ENCODE data around the gene PCMT1.
"Not testable (repeated sequence)": the region's sequence is repeated elsewhere in the genome, so short reads cannot be mapped to it uniquely, and the experiment has no call there.

Gene PCMT1

DNA sequence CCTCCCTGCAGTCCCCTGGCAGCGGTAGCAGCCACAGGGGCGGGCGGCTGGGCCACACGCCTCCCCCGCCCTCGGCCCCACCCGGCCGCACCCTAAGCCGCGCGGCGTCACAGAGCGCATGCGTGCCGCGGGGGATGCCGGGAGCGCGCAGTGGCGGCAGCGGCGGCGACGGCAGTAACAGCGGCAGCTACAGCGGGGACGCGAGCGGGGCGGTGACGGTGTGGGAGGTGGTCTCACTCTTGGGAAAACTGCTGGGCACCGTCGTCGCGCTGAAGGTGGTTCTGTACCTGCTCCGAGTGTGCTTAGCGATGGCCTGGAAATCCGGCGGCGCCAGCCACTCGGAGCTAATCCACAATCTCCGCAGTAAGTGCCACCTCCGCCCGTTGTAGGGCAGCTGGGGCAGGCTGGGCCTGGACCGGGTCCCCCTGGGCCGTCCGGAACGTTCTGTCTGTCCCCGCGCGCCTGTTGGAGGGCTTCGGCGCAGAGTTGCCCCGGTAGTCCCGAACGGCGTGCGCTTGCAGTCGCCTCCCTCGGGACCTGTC is at the start of gene PCMT1:
PCMT1 (plus strand) TSS at position 148 of the 542 bp plus-strand sequence; CDS start at position 309, 161 bp downstream.
- DNase-seq (ENCODE audit: low read depth, low spot score): peak; percentile 84

DNA sequence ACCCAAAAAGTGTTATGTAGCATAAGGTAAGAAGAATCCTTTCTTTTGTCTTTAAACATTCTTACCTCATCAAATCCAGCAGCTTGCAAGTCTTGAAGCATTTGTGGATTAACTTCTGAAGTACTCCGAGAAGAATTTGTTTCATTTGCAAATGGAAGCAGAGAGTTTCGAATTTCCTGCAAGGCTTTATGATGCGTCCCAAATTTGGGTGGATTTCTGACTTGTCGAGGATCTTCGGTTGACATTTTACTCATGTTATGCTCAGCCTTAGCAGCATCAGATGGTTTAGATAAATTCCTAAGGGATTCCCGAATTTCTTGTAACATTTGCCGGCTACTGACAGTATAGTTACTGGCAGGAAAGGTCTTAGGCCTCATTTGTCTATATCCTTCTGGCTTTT is 47.8 kb upstream of the PCMT1 start:
- no peak for DNase-seq (ENCODE audit: low read depth, low spot score)

DNA sequence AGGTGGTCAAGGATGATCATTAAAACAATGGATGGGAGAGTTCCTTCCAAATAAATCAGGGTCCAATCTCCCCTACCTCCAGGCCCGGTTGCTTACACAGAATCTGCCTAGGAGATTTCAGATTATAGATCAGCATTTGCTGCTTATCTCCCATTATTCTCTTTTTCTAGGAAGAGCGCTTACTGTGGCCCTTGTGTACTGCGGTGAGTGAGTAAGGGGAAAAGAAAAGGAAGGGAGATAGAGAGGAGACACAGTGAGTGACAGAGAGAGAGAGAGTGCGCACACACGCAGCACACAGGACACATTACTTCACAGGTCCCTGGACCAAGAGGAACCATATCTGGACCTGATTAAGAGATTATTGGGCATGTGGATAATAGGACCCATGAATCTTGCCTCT is 37.8 kb upstream of the PCMT1 start:
- DNase-seq (ENCODE audit: low read depth, low spot score): no peak

DNA sequence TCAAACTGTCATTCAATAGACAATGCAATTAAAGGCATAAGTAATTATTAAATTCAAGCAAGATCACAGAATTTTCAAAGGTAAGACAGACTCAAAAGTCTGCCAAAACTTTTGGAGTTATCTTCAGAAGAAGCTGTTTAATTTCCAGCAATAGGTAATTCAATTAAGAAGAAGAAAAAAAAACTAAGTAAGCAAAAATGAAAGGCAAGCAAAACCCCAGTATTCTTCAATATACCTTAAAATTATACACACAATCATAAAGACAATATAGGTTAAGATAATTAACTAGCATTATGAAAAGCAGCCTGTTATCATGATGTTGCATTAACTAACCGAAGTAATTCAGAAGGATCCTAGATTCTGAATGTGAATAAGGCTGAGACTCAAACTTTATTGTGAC is 35.1 kb upstream of the PCMT1 start:
- DNase-seq (ENCODE audit: low read depth, low spot score): no peak

DNA sequence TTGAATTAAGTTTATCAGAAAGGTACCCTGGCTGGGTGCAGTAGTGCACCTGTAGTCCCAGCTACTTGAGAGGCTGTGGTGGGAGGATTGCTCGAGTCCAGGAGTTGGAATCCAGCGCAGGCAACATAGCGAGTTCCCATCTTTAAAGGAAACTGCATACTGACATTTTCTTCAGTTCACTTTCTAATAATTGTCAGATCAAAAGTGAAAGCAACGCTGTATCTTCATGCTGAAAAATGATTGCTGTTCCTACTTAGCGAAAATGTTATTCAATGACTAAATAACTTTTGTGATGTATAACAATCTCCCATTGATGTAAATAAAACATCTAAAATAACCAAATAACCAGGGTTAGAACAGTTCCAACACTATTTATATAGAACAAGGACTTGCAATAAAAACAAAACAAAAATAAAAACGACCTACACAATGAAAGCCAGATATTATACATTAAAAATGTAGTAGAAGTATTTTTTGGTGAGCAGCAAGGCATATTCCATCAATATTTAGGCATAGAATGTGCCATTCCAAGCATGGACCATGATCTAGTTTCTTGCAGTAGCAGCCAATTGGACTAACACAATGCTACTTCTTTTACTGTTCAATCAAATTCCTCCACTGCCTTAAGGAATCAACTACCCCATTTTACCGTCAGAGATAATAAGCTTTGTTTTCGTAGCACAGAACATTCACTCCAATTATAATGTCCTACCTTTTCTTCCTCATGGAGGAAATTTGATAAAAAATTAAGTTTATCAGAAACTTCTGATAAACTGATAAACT is 33.2 kb upstream of the PCMT1 start:
- DNase-seq (ENCODE audit: low read depth, low spot score): no peak

DNA sequence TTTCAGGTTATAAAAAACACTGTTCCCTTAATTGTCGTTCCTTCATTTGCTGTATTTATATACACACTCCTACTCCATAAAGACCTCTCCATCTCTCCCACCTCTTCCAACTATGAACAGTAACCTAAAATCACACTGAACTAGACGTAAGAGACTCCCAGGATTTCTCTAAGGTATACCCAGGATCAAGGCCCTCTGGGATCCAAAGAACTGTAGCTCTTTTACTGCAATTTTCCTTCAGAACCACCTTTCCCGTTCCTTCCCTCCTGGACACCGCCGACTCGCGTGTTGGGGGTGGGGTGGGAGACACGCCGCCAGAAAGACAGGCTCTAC is 32.3 kb upstream of the PCMT1 start:
- no peak for DNase-seq (ENCODE audit: low read depth, low spot score)

DNA sequence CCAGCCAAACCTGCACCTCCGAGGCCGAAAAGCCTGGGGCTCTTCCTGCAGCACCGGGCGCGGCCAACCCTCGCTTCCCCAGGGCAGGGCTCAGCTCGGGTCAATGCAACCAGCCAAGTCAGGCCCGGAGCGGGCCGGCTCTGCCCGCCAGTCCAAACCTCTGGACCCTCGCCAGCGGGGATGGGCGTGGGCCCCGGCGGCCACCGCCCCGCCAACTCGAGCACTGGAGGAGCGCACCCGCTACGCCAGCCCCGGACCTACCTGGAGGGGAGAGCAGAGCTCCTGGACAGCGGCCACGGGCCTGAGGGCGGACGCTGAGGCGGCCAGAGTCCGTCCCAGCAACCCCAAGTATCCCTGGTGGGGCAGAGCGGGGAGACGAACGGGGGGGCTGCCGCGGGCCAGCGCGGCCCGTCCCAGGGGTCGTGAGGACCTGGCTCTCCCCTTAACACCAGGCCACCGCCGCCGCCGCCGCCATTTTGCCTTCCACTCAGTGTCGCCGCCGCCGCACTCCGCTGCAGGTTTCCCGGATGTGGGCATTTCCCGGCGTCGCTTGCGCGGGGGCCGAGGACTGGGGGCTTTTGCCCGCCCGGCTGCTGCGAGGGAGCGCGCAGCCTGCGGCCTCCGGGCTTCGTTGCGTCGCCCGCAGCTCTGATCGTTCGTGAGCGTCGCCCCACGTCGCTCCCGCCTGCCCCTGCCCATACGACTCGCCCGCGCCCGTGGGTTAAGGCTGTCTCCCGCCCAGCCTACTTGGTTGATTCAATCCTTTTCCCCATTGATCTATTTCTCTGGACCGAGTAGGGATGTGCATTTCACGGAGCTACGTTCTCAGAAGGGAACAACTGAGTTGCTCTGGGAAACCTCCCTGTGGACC is 31.7 kb upstream of the PCMT1 start, which contains the start of gene LATS1:
LATS1 (minus strand) TSS at position 514 of the 871 bp plus-strand sequence. CDS start 15,975 bp downstream, outside the sequence.
- peak; percentile 88 for DNase-seq (ENCODE audit: low read depth, low spot score)

DNA sequence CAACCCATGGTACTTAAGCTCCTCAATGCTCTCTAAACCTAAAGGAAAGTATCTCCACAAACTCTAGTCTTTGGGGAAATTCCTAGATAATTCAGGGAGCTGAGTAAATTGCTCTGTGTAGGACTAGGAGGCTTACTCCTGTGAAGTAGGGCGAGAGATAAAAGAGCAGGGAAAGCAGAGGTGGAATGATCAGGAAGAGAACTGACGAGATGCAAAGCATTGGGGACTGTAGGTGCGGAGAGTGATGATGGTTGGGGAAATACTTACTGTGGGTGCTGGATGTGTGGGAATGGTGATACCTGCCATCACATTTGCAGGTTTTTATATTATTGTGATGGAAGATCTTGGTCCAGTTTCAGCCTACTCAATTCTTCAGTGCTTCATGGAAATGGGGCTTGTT is 30.0 kb upstream of the PCMT1 start:
- no peak for DNase-seq (ENCODE audit: low read depth, low spot score)

DNA sequence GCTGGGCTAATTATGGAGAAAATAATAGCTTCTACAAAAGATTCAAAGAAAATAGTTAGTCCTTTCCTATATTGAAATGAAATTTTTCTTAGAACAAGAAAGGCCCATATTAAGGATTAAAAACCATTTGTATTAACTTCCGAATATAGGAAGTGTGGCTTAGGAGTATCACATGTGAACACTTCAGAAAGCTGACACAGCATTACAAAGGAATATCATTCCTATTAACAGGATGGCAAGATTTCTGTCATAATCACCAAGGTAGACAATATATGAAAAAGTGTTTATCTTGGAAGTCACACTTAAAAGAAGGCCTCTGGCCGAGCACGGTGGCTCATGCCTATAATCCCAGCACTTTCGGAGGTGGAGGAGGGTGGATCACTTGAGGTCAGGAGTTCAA is 26.3 kb upstream of the PCMT1 start:
- DNase-seq (ENCODE audit: low read depth, low spot score): no peak

DNA sequence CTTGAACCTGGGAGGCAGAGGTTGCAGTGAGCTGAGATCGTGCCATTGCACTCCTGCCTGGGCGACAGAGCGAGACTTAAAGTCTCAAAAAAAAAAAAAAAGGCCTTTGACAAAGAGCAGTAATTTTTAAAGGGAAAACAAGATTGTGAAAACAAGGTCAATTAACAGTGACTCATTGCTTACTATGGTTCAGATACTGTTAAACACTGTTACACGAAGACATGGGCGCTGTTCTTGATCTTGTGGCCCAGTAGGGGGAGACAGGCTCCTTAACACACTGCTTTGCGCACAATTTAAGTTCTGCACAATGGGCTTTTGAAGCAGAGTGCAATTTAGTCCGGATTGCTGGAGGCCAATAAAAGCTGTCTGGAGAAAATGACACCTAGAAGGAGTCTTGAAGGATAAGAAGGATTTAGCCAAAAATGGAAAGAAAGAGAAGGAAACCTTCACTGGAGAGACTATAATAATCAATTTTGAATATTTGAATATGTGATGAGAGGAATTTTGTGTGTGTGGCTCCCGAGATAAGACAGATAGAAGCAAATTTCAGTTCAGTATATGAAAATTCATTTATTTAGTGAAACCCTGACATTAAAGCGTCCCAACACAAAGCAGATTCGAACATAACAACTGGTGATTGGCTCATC is 25.6 kb upstream of the PCMT1 start:
- DNase-seq (ENCODE audit: low read depth, low spot score): no peak

DNA sequence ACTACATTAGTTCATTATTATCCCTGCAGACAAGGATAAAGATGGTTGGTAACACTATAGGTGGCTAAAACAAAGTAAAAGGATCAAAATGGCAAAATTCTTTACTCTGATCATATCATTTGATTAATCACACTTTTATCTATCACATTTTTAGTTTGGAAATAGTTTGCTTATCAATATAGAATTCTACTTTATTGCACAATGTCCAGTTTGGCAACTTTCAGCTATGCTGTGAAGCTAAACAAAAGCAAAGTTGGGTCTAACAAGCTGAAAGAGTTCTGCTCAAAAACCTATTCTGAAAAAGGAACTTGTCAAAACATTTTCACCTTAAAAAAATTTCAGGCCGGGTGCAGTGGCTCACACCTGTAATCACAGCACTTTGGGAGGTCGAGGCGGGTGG is 23.8 kb upstream of the PCMT1 start:
- DNase-seq (ENCODE audit: low read depth, low spot score): no peak

DNA sequence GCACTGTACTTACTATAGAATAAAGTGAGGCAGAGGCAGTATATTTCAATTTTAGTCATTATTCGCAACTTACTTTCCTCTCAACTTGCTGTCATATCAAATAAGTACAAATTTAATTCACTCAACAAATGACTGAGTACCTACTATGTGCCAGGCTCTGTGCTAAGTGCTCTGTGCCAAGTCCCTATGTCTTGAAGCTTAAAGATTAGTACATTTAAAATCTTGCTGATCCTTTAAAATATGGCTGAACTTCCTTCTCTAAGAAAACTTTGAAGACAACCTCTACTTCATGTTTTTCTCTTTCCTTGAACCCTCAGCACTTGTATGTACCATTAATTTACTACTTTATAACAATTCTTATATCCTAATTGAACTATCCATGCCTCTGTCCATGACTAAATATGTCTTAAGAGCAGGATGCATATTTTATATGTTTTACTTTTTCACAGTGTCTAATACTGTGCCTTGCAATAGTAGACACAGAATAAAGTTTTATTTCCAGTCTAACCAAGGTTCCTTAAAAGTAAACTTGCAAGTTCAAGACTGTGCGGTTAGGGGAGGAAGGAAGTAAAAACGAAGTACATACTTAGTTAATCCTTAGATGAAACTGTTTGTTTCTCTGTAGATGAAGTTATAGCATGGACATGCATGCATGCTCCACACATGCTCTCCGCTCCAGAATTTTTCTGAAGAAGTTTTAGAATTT is 21.6 kb upstream of the PCMT1 start:
- DNase-seq (ENCODE audit: low read depth, low spot score): no peak

DNA sequence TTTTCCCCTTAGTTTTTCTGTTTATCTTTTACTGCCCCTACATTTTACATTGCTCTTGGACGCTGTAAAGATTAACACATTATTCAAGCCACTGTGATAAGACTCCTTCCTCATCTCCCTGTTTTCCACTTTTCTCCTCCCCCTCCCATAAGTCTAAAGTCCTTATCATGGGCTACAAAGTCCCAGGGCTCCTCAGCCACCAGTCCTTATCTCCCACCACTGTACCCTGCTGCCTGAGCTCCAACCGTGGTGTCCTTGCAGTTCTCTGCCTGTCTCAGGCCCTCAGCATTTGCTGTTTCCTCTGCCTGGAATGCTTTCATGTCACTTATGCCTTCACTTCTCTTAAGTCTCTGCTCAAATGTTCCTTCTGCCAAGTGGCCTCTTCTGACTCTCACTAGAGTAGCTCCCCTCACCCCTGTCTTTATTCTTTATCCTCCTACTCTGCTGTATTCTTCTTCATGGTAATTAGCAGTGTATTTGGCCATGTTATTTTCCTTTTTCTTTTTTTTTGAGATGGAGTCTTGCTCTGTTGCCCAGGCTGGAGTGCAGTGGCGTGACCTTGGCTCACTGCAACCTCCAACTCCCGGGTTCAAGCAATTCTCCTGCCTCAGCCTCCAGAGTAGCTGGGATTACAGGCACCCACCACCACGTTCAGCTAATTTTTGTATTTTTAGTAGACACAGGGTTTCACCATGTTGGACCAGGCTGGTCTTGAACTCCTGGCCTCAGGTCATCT is 20.9 kb upstream of the PCMT1 start:
- no peak for DNase-seq (ENCODE audit: low read depth, low spot score)

DNA sequence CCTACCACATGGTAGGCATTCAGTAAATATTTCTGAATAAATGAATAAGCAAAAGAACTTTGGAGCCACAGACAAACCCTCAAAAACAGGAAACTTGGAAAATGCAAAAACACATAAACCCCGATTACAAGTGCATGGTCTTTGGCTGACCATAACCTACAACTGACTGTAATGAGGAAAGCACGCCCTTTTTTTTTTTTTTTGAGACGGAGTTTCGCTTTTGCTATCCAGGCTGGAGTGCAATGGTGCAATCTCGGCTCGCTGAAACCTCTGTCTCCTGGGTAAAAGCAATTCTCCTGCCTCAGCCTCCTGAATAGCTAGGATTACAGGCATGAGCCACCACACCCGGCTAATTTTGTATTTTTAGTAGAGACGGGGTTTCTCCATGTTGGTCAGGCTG is 19.7 kb upstream of the PCMT1 start:
- DNase-seq (ENCODE audit: low read depth, low spot score): no peak

DNA sequence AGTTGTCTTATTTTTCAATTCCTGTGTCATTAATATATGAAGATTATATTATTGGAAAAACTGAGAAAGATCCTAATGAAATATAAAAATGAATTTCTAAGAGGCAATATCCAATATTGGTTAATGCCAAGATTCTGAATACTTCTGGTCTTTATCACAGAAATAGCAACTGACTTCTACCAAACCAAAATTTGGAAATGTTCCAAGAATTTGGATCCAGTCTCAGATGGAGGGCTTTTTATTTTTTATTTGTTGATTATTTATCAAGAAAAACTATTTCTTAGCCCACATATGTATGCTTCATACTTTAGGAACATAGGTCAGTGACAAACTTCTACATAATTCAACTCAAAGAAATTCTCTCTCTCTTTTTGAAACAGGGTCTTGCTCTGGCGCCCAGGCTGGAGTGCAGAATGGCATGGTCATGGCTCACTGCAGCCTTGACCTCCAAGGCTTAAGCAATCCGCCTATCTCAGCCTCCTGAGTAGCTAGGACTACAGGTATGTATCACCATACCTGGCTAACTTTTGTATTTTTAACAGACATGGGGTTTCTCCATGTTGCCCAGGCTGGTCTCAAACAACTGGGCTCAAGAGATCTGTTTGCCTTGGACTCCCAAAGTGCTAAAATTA is 16.3 kb upstream of the PCMT1 start:
- DNase-seq (ENCODE audit: low read depth, low spot score): no peak

DNA sequence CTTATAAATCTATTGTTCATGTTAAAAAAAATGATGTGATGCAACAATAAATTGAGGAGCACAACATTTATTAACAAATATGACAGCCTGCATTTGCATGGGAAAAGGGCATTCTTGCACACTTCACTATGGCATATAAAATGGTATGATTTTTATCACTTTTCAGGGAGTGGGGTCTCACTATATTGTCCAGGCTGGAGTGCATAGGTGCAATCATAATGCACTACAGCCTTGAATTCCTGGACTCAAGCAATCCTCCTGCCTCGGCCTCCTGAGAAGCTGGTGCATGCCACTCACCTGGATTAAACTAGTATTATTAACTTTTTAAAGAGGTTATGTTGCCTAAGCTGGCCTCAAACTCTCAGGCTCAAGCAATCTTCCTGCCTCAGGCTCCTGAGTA is 14.6 kb upstream of the PCMT1 start:
- no peak for DNase-seq (ENCODE audit: low read depth, low spot score)

DNA sequence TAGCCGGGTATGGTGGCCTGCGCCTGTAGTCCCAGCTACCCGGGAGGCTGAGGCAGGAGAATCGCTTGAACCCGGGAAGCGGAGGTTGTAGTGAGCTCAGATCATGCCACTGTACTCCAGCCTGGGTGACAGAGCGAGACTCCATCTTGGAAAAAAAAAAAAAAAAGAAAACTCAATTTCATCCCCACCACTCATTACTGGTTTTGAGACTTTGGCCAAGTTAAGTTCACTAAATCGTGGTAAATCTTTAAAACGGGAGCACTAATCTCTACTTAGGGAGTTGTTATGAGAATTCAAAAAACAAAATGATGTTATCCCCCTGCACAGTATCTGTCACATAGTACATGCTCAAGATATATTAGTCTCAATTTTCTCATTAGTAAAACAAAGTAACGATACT is 4.3 kb upstream of the PCMT1 start:
- DNase-seq (ENCODE audit: low read depth, low spot score): not testable (repeated sequence)

DNA sequence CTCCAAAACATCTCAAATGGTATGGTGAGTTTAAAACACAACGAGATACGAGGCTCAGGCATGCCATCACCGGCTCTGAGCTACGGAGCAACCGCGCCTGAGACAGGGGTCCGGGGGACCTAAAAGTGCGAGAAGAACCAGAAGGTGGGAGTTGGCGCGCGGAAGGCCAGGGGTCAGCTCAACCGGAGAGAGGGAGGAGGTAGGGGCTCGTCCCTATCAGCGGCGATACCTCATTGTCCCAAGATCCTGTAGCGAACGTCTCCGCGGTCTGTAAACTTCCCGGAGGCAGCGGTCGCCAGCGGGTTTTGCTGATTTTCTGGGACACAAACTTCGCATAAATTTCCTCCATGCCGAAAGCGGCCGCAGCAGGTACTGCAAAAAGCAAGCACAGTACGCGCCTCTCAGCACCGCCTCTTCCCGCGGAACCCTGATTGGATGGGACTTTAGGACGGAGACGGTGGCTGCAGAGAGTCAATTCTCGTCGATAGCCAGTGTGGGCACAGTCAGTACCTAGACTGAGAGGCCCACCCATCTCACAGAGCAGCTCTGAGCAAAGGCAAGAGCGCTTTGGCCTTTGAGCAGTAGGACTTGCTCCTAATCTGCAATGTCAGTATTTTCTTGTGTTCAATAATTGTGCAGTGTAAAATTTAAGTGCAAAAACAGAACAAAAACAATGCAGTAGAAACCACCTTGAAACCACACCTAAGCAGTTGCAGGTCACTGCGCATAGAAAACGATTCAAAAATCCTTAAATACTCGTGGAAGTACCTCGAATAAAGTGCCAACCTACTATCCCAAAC is 3.2 kb upstream of the PCMT1 start, which contains the start of gene NUP43:
NUP43 (minus strand) TSS at position 383 of the 800 bp plus-strand sequence; CDS start at position 349, 34 bp downstream.
- DNase-seq (ENCODE audit: low read depth, low spot score): peak; percentile 82

DNA sequence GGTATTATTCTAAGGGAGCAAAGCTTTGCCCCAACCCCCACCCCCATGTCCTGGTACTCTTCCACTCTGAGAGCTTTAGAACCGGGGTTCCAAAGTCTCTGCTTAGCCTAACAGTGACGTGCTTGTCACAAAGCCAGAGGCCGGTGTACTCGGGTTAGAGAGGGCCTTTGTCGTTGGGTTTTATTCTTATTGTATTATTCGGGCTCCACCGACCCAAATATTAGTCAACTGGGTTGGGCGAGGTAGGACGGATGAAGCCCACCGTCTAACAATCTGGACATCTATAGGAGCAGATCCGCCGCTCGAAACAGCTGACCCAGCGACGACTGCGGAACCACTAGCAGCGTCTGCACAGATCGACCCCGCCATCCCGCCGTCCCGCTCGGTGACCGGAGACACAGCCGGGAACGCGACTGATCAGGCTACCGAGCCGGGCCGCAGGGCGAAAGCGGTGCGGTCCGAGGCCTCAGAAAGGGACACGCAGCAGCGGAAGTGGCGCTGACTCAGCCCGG is 403 bp upstream of the PCMT1 start:
- not testable (repeated sequence) for DNase-seq (ENCODE audit: low read depth, low spot score)

All from activated CD4-positive, CD25-positive, alpha-beta regulatory T cell treated with anti-CD3 and anti-CD28 coated beads, Interleukin-2, amount 50 U/mL, for 16 hours (primary cell).